Measurements from ENCODE around the gene RPTOR.

- no peak for TF ChIP-seq EZH2 (IDR thresholded peaks at IDR 0.05)
- no peak for TF ChIP-seq POLR2AphosphoS5 (IDR thresholded peaks at IDR 0.05; ENCODE audit: borderline replicate concordance, low read depth, low read length)
- no peak for TF ChIP-seq FOXP2 (optimal IDR thresholded peaks at IDR 0.05; ENCODE audit: control extremely low read depth, extremely low read length, insufficient read depth)
Observed at GRCh38 chr17:80952291-80952690, 407.7 kb downstream of the RPTOR start.
